Measurements from ENCODE around the gene ERC1. TPM values are rescaled to one million over a fixed set of nuclear protein-coding genes. Genes with fewer than 3 reads are reported as not detected.
"Not testable (repeated sequence)": the region's sequence is repeated elsewhere in the genome, so short reads cannot be mapped to it uniquely, and the experiment has no call there.

The ERC1 gene
- total RNA-seq, 5 donors from 2014 or later (not counting 1 experiment from before 2014, with no cell fraction given), result 41.8 to 68.0 (median 46.5) TPM

DNA sequence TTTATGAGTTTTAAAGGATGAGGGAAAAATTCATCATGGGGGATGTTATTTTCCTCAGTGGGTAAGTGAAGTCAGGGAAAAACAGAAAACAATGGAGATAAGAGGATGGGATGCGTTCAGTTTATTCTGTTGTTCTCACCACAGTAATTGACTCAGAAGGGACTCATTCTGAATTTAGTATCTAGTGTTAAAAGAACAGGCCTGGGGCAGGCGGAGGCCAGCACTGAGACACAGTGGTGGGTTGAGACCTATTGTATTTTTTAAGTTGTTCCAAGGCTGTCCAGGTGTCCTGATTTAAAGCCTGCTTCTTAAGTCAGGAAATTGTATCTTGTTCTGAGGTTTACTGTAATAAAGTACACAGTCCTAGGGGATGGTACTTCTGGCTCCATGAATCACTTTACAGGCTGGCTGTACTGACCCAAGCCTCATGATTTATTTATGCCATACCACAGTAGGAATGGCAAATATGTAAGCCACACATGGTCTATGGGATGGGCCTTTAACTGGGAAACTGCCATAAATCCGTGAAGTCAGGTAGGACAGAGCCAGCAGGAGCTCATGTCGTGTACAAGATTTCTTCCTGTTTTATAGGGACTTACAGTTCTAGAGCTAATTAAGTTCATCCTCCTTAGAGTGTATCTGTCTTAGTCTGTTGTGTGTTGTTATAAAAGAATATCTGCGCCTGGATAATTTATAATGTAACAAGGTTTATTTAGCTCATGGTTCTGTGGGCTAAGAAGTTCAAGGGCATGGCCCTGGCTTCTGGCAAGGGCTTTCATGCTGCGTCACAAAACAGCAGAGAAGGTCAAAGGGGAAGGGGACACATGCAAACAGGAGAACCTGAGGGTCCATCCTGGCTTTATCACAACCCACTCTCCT is 359.3 kb downstream of the ERC1 start:
- Histone ChIP-seq H3K9me3 (no peaks in the 10 kb centered on the region), H3K4me3 (ENCODE audit: control insufficient read depth in 1 of 2, extremely low read depth in 1 of 2, low read length in 1 of 2) (no peak overlapping the region), H3K4me1 (ENCODE audit: control insufficient read depth in 1 of 2, extremely low read depth in 1 of 2, insufficient read depth in 2 of 2, low read length in 2 of 2) (no peaks in the 10 kb centered on the region), H3K27me3 (replicated peaks in 1 of 2; ENCODE audit: control insufficient read depth in 2 of 2, extremely low read depth in 1 of 2, insufficient read depth in 2 of 2, low read length in 1 of 2) (no peaks in the 10 kb centered on the region), H3K36me3 (ENCODE audit: control insufficient read depth in 2 of 2, extremely low read depth in 1 of 2, insufficient read depth in 1 of 2, low read length in 1 of 2) (no peaks in the 10 kb centered on the region), H3K27ac (ENCODE audit: low read length) (no peak overlapping the region)
- peaks cover 18% of the 10 kb centered on the region for H3K36me3 Mint-ChIP-seq
- no peak overlapping the region for H3K4me3 Mint-ChIP-seq
- ATAC-seq (replicated peaks in 1 of 4) (no peak), DNase-seq (no peak)
- H3K27me3 Mint-ChIP-seq, result no peaks in the 10 kb centered on the region
- POLR2A ChIA-PET, result no interaction called here
- CTCF ChIA-PET, result no interaction called here
- no peak overlapping the region for H3K27ac Mint-ChIP-seq
- no peaks in the 10 kb centered on the region for H3K4me1 Mint-ChIP-seq
- no peaks in the 10 kb centered on the region for H3K9me3 Mint-ChIP-seq
- 100% methylated on average over 5 of the region's 6 CpGs for WGBS (ENCODE audit: insufficient coverage)

DNA sequence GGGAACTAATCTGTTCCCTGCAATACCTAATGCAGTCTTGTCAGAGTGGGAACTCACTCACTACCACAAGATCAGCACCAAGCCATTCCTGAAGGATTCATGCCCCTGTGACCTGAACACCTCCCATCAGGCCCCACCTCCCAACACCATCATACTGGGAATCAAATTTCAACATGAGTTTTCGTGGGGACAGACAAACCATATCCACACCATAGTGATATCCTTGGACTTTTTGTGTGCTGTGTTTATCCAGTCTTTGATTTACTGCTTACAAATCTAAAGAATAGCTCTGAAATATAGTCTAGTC is 359.9 kb downstream of the ERC1 start:
- ChIA-PET POLR2A (no interaction called here), CTCF (no interaction called here)

DNA sequence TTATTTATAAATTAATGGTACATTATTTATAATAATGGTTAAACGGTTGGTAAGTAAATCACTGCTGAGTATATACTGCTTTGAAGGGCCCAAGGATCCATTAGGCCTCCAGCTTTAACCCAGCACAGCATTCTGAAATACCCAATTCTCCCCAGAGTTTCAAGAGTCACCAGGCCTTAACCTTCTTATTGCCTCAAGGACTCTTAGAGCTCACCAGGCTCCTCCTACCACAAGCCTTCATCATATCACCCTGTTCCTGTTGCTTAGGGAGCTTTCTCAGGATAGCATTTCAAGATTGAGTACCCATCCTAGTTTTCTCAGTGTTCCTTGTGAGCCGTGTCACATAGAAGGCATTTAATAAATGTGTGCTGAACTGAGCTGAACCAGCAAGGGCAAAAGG is 360.9 kb downstream of the ERC1 start:
- H3K27ac ChIP-seq (ENCODE audit: low read length), result no peak overlapping the region
- H3K36me3 ChIP-seq (ENCODE audit: control insufficient read depth in 2 of 2, extremely low read depth in 1 of 2, insufficient read depth in 1 of 2, low read length in 1 of 2), result no peaks in the 10 kb centered on the region
- DNase-seq (no peak), ATAC-seq (replicated peaks in 1 of 4) (no peak)
- CTCF ChIA-PET, result no interaction called here
- peaks cover 9% of the 10 kb centered on the region for H3K36me3 Mint-ChIP-seq
- no peaks in the 10 kb centered on the region for H3K27me3 Mint-ChIP-seq
- H3K4me1 ChIP-seq (ENCODE audit: control insufficient read depth in 1 of 2, extremely low read depth in 1 of 2, insufficient read depth in 2 of 2, low read length in 2 of 2), result no peaks in the 10 kb centered on the region
- H3K9me3 ChIP-seq, result no peaks in the 10 kb centered on the region
- H3K27ac Mint-ChIP-seq, result no peak overlapping the region
- H3K4me3 ChIP-seq (ENCODE audit: control insufficient read depth in 1 of 2, extremely low read depth in 1 of 2, low read length in 1 of 2), result no peak overlapping the region
- H3K9me3 Mint-ChIP-seq, result no peaks in the 10 kb centered on the region
- H3K4me3 Mint-ChIP-seq, result no peak overlapping the region
- WGBS (ENCODE audit: insufficient coverage), result 100% methylated on average over 1 of the region's 2 CpGs
- no peaks in the 10 kb centered on the region for H3K27me3 ChIP-seq (replicated peaks in 1 of 2; ENCODE audit: control insufficient read depth in 2 of 2, extremely low read depth in 1 of 2, insufficient read depth in 2 of 2, low read length in 1 of 2)
- POLR2A ChIA-PET, result no interaction called here
- no peaks in the 10 kb centered on the region for H3K4me1 Mint-ChIP-seq

More for the DNA sequence above, 359.9 kb downstream of the ERC1 start:
- Mint-ChIP-seq H3K36me3 (peaks cover 15% of the 10 kb centered on the region), H3K4me1 (no peaks in the 10 kb centered on the region), H3K27me3 (no peaks in the 10 kb centered on the region), H3K4me3 (no peak overlapping the region), H3K9me3 (no peaks in the 10 kb centered on the region), H3K27ac (no peak overlapping the region)
- no peak overlapping the region for H3K27ac ChIP-seq (ENCODE audit: low read length)
- ATAC-seq (replicated peaks in 1 of 4), result no peak
- no CpG with 5 or more reads among the region's 1 CpG for WGBS (ENCODE audit: insufficient coverage)
- H3K4me3 ChIP-seq (ENCODE audit: control insufficient read depth in 1 of 2, extremely low read depth in 1 of 2, low read length in 1 of 2), result no peak overlapping the region
- no peaks in the 10 kb centered on the region for H3K4me1 ChIP-seq (ENCODE audit: control insufficient read depth in 1 of 2, extremely low read depth in 1 of 2, insufficient read depth in 2 of 2, low read length in 2 of 2)
- H3K9me3 ChIP-seq, result no peaks in the 10 kb centered on the region
- H3K27me3 ChIP-seq (replicated peaks in 1 of 2; ENCODE audit: control insufficient read depth in 2 of 2, extremely low read depth in 1 of 2, insufficient read depth in 2 of 2, low read length in 1 of 2), result no peaks in the 10 kb centered on the region
- no peak for DNase-seq
- H3K36me3 ChIP-seq (ENCODE audit: control insufficient read depth in 2 of 2, extremely low read depth in 1 of 2, insufficient read depth in 1 of 2, low read length in 1 of 2), result no peaks in the 10 kb centered on the region

DNA sequence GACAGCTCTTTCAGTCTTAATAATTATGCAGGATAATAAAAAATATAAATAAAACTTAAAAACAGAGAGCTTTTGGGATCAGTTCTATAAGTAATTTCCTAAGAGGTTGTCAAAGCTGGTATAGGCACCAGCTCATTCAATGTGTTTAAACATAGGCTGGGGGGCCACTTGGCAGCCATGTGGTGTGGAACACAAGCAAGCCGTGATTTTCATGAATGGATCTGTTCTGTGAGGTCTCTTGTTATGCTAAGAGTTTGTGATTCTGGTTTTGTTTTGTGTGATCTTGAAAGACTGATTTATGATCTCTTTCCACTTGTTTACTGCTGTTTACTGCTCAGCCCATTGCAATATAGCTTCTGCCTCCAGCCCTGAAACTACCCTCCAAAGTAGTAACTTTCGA is 362.4 kb downstream of the ERC1 start:
- Mint-ChIP-seq H3K27me3 (no peaks in the 10 kb centered on the region), H3K9me3 (no peaks in the 10 kb centered on the region), H3K36me3 (peaks cover 19% of the 10 kb centered on the region), H3K4me1 (no peaks in the 10 kb centered on the region), H3K27ac (no peak overlapping the region), H3K4me3 (no peak overlapping the region)
- POLR2A ChIA-PET, result no interaction called here
- CTCF ChIA-PET, result interaction anchor here in 1 of 2 donors (0.5 kb wide), 1 partner anchor 260 kb away, joined by 5 read pairs; no protein-coding TSS in a partner anchor
- Histone ChIP-seq H3K27ac (ENCODE audit: low read length) (no peak overlapping the region), H3K4me1 (ENCODE audit: control insufficient read depth in 1 of 2, extremely low read depth in 1 of 2, insufficient read depth in 2 of 2, low read length in 2 of 2) (no peaks in the 10 kb centered on the region), H3K27me3 (replicated peaks in 1 of 2; ENCODE audit: control insufficient read depth in 2 of 2, extremely low read depth in 1 of 2, insufficient read depth in 2 of 2, low read length in 1 of 2) (no peaks in the 10 kb centered on the region), H3K4me3 (ENCODE audit: control insufficient read depth in 1 of 2, extremely low read depth in 1 of 2, low read length in 1 of 2) (no peak overlapping the region), H3K36me3 (ENCODE audit: control insufficient read depth in 2 of 2, extremely low read depth in 1 of 2, insufficient read depth in 1 of 2, low read length in 1 of 2) (no peaks in the 10 kb centered on the region), H3K9me3 (no peaks in the 10 kb centered on the region)
- no peak for ATAC-seq (replicated peaks in 1 of 4)
- DNase-seq, result no peak
- 100% methylated on average over 2 of the region's 2 CpGs for WGBS (ENCODE audit: insufficient coverage)

DNA sequence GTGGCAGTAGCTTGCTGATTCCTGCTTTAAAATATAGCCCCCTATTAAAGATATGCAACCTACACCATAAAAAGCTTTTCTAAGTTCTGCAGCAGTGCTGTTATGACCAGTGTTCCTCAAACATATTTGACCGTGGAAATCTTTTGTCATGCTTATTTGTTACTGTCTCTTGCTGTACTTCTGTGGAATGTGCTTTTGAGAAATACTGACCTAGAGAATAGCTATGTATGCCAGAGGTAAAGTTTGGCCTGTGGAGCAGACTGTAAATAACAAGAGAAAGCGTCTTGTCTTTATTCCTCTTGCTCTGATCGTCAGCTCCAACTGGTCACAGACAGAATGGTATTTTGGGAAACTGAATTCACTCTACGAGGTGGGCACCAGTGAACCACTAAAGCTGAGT is 364.4 kb downstream of the ERC1 start:
- no peaks in the 10 kb centered on the region for H3K4me1 Mint-ChIP-seq
- H3K27ac ChIP-seq (ENCODE audit: low read length), result no peak overlapping the region
- no peak overlapping the region for H3K4me3 ChIP-seq (ENCODE audit: control insufficient read depth in 1 of 2, extremely low read depth in 1 of 2, low read length in 1 of 2)
- no peaks in the 10 kb centered on the region for H3K9me3 Mint-ChIP-seq
- 93% methylated on average over 4 of the region's 4 CpGs for WGBS (ENCODE audit: insufficient coverage)
- H3K4me3 Mint-ChIP-seq, result no peak overlapping the region
- no peaks in the 10 kb centered on the region for H3K9me3 ChIP-seq
- H3K27me3 ChIP-seq (replicated peaks in 1 of 2; ENCODE audit: control insufficient read depth in 2 of 2, extremely low read depth in 1 of 2, insufficient read depth in 2 of 2, low read length in 1 of 2), result no peaks in the 10 kb centered on the region
- no peak overlapping the region for H3K27ac Mint-ChIP-seq
- no peaks in the 10 kb centered on the region for H3K27me3 Mint-ChIP-seq
- no peaks in the 10 kb centered on the region for H3K36me3 ChIP-seq (ENCODE audit: control insufficient read depth in 2 of 2, extremely low read depth in 1 of 2, insufficient read depth in 1 of 2, low read length in 1 of 2)
- peaks cover 23% of the 10 kb centered on the region for H3K36me3 Mint-ChIP-seq
- DNase-seq (no peak), ATAC-seq (replicated peaks in 1 of 4) (no peak)
- ChIA-PET CTCF (interaction anchor here in 1 of 2 donors (0.7 kb wide), 1 partner anchor 10 kb away, joined by 3 read pairs; no protein-coding TSS in a partner anchor), POLR2A (no interaction called here)
- no peaks in the 10 kb centered on the region for H3K4me1 ChIP-seq (ENCODE audit: control insufficient read depth in 1 of 2, extremely low read depth in 1 of 2, insufficient read depth in 2 of 2, low read length in 2 of 2)

DNA sequence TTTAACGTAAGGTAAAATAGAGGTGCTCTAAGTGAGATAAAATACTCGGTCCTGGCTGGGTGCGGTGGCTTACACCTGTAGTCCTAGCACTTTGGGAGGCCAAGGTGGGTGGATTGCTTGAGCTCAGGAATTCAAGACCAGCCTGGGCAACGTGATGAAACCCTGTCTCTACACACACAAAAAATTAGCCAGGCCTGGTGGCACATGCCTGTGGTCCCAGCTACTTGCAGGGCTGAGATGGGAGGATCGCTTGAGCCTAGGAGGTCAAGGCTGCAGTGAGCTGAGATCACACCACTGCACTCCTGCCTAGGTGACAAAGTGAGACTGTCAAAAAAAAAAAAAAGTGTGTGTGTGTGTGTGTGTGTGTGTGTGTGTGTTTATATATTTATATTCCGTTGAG is 364.8 kb downstream of the ERC1 start:
- H3K27me3 ChIP-seq (replicated peaks in 1 of 2; ENCODE audit: control insufficient read depth in 2 of 2, extremely low read depth in 1 of 2, insufficient read depth in 2 of 2, low read length in 1 of 2); H3K27ac Mint-ChIP-seq; H3K36me3 ChIP-seq (ENCODE audit: control insufficient read depth in 2 of 2, extremely low read depth in 1 of 2, insufficient read depth in 1 of 2, low read length in 1 of 2); H3K4me3 ChIP-seq (ENCODE audit: control insufficient read depth in 1 of 2, extremely low read depth in 1 of 2, low read length in 1 of 2); H3K9me3 ChIP-seq; ATAC-seq (replicated peaks in 1 of 4); H3K27ac ChIP-seq (ENCODE audit: low read length); H3K4me3 Mint-ChIP-seq; H3K4me1 ChIP-seq (ENCODE audit: control insufficient read depth in 1 of 2, extremely low read depth in 1 of 2, insufficient read depth in 2 of 2, low read length in 2 of 2); H3K27me3 Mint-ChIP-seq; POLR2A ChIA-PET; DNase-seq; H3K9me3 Mint-ChIP-seq; H3K4me1 Mint-ChIP-seq: not testable (repeated sequence)
- CTCF ChIA-PET, result interaction anchor here in 1 of 2 donors (0.7 to 1.0 kb wide), 2 partner anchors 10 to 16 kb away, joined by 3 to 4 read pairs; no protein-coding TSS in a partner anchor
- WGBS (ENCODE audit: insufficient coverage), result 83% methylated on average over 1 of the region's 6 CpGs
- peaks cover 24% of the 10 kb centered on the region for H3K36me3 Mint-ChIP-seq

All from T-cell (primary cell).